ENCODE measurements around the gene NOS3.
"Not testable (repeated sequence)": the region's sequence is repeated elsewhere in the genome, so short reads cannot be mapped to it uniquely, and the experiment has no call there.

The NOS3 gene

GRCh38 chr7:151005566-151005965 is 14.7 kb downstream of the NOS3 start:
- DNase-seq, result no peak

- no peak for DNase-seq
These were observed 15.9 kb downstream of the NOS3 start for GRCh38 chr7:151006590-151007300.

- no peak for DNase-seq
These were observed 16.7 kb downstream of the NOS3 start for GRCh38 chr7:151007469-151007898.

GRCh38 chr7:151008143-151008510 is 17.3 kb downstream of the NOS3 start:
- no peak for DNase-seq

- no peak for DNase-seq
These were observed 17.9 kb downstream of the NOS3 start for GRCh38 chr7:151008511-151009323.

GRCh38 chr7:151009327-151010036 is 18.7 kb downstream of the NOS3 start:
- no peak for DNase-seq

- DNase-seq, result no peak
These were observed 19.2 kb downstream of the NOS3 start for GRCh38 chr7:151010037-151010306.

- no peak for DNase-seq
These were observed 19.7 kb downstream of the NOS3 start for GRCh38 chr7:151010307-151011096.

- DNase-seq, result no peak
These were observed 20.2 kb downstream of the NOS3 start for GRCh38 chr7:151011097-151011409.

- not testable (repeated sequence) for DNase-seq
These were observed 20.8 kb downstream of the NOS3 start for GRCh38 chr7:151011616-151012015.

GRCh38 chr7:151012031-151012692 is 21.3 kb downstream of the NOS3 start:
- DNase-seq, result no peak

GRCh38 chr7:151012911-151013347 is 22.1 kb downstream of the NOS3 start:
- DNase-seq, result no peak

- no peak for DNase-seq
These were observed 22.5 kb downstream of the NOS3 start for GRCh38 chr7:151013356-151013732.

- no peak for DNase-seq
These were observed 23.1 kb downstream of the NOS3 start for GRCh38 chr7:151013733-151014497.

GRCh38 chr7:151014950-151015349 is 24.1 kb downstream of the NOS3 start:
- no peak for DNase-seq

GRCh38 chr7:151015967-151016366 is 25.1 kb downstream of the NOS3 start:
- DNase-seq, result no peak

GRCh38 chr7:151016505-151016904 is 25.7 kb downstream of the NOS3 start:
- no peak for DNase-seq

- DNase-seq, result no peak
These were observed 26.1 kb downstream of the NOS3 start for GRCh38 chr7:151016942-151017341.

GRCh38 chr7:151017370-151017952 is 26.6 kb downstream of the NOS3 start:
- DNase-seq, result no peak

GRCh38 chr7:151017953-151018420 is 27.2 kb downstream of the NOS3 start:
- peak; percentile 59 for DNase-seq

GRCh38 chr7:151018421-151019129 is 27.8 kb downstream of the NOS3 start:
- DNase-seq, result no peak
